Muscle layer of colon (tissue), 2 donors: ENCODE data around the gene RDH16.
"Not testable (repeated sequence)": the region's sequence is repeated elsewhere in the genome, so short reads cannot be mapped to it uniquely, and the experiment has no call there.

Experiments used
- H3K27ac ChIP-seq: one replicate; pipeline ENCODE4 v1.7.0; 2013; ENCODE audit warnings: low read depth, mild to moderate bottlenecking, low read length, moderate library complexity
- H3K27me3 ChIP-seq, 2 donors: one replicate each; pipeline ENCODE4 v1.7.0; 2013; ENCODE audit warnings: low read length in 2 of 2, mild to moderate bottlenecking in 2 of 2; ENCODE audit not compliant: insufficient read depth in 2 of 2, control insufficient read depth in 1 of 2
- H3K36me3 ChIP-seq: one replicate; pipeline ENCODE4 v1.7.0; 2013; ENCODE audit warnings: mild to moderate bottlenecking, low read length; ENCODE audit not compliant: insufficient read depth
- H3K4me1 ChIP-seq: one replicate; pipeline ENCODE4 v1.7.0; 2013; ENCODE audit warnings: mild to moderate bottlenecking, low read length; ENCODE audit not compliant: insufficient read depth
- H3K4me3 ChIP-seq, 2 donors: one replicate each; pipeline ENCODE4 v1.7.0; 2013; ENCODE audit warnings: low read length in 2 of 2, low read depth in 1 of 2, mild to moderate bottlenecking in 1 of 2, moderate library complexity in 1 of 2
- H3K9ac ChIP-seq: one replicate; pipeline ENCODE4 v1.7.0; 2013; ENCODE audit warnings: low read length
- H3K9me3 ChIP-seq: one replicate; pipeline ENCODE4 v1.7.0; 2013; ENCODE audit warnings: mild to moderate bottlenecking, low read length
- donor health status: abdominal sarcoma.
- donor health status: Adenocarcinoma of cecum.

Gene RDH16

GRCh38 chr12:56987011-56987410, 29.6 kb upstream of the RDH16 start:
- Histone ChIP-seq H3K4me3 (no peak overlapping the region), H3K27ac (no peak overlapping the region), H3K9me3 (no peaks in the 10 kb centered on the region), H3K36me3 (no peaks in the 10 kb centered on the region), H3K4me1 (no peaks in the 10 kb centered on the region), H3K9ac (no peak overlapping the region), H3K27me3 (no peaks in the 10 kb centered on the region)

DNA sequence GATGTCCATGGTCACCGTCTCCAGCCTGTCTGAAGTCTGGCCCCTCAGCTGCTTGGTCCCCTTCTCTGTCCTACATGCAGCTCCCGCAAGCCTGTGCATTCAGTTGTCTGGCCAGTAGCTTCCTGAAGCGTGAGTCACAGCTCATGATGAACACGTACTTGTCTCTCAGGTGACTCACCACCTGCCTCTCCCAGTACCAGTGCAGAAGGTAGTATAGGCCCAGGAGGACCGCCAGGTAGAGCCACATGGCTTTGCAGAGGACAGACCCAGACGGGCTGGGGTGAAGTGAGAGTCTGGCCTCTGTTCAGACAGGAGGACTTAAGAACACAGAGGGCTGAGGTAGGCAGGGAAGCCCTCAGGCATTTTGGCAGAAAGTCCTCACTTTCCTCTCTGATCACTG, 28.3 kb upstream of the RDH16 start:
- H3K4me3 ChIP-seq, H3K36me3 ChIP-seq: not testable (repeated sequence)

DNA sequence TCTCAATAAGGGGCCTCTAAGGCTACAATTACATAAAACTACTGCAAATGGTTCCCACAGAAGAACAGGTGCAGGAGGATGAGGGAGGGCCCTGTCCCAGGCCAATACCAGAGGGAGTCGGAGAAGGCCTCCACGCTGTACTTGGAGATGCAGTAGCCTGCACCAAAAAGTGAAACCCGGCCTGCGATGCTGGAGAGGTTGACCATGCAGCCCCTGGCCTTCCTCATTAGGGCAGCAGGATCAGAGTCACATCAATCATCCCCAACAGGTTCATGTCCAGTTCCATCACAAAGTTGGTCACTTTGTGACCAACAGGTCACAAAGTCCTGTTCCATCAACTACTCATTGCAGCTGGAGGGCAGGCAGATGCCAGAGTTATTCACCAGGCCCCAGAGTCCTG, 26.0 kb upstream of the RDH16 start:
- no peak overlapping the region for H3K9ac ChIP-seq
- no peaks in the 10 kb centered on the region for H3K36me3 ChIP-seq
- no peaks in the 10 kb centered on the region for H3K9me3 ChIP-seq
- H3K27ac ChIP-seq: no peak overlapping the region
- H3K27me3 ChIP-seq: no peaks in the 10 kb centered on the region
- no peak overlapping the region for H3K4me3 ChIP-seq
- H3K4me1 ChIP-seq: no peaks in the 10 kb centered on the region

More for the DNA sequence above, 28.3 kb upstream of the RDH16 start:
- H3K4me1 ChIP-seq, H3K27me3 ChIP-seq, H3K9ac ChIP-seq, H3K9me3 ChIP-seq, H3K27ac ChIP-seq: not testable (repeated sequence)

- not testable (repeated sequence) for H3K4me3 ChIP-seq, H3K4me1 ChIP-seq, H3K36me3 ChIP-seq, H3K27me3 ChIP-seq, H3K9me3 ChIP-seq, H3K9ac ChIP-seq, H3K27ac ChIP-seq
Measured at GRCh38 chr12:56982578-56983236, 25.3 kb upstream of the RDH16 start.

GRCh38 chr12:56980941-56981530, 23.6 kb upstream of the RDH16 start:
- no peaks in the 10 kb centered on the region for H3K36me3 ChIP-seq
- H3K9me3 ChIP-seq: no peaks in the 10 kb centered on the region
- no peak overlapping the region for H3K27ac ChIP-seq
- H3K9ac ChIP-seq: no peak overlapping the region
- H3K27me3 ChIP-seq: no peaks in the 10 kb centered on the region
- no peak overlapping the region for H3K4me3 ChIP-seq
- no peaks in the 10 kb centered on the region for H3K4me1 ChIP-seq

GRCh38 chr12:56980268-56980667, 22.9 kb upstream of the RDH16 start:
- Histone ChIP-seq H3K4me3 (no peak overlapping the region), H3K27ac (no peak overlapping the region), H3K9ac (no peak overlapping the region), H3K9me3 (no peaks in the 10 kb centered on the region), H3K27me3 (no peaks in the 10 kb centered on the region), H3K36me3 (no peaks in the 10 kb centered on the region), H3K4me1 (no peaks in the 10 kb centered on the region)

DNA sequence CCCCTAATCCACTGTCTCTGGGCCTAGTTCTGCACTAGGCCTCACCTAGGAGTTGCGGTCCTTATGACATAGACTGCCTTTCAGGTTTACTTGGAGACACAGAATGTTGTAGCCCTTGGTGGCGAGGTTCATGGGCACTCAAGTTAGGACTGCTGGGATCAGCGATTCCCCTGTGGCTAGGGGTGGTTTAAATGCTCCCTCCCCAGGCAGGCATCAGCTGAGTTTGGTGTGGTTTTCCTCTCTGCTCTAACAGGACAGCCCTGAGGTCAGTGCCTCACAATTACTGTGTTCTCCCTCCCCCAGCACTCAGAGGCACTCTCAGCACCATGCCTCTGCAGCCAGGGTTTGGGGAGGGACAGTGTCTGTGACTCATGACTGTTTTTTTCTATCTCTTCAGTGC, 22.2 kb upstream of the RDH16 start:
- H3K36me3 ChIP-seq: no peaks in the 10 kb centered on the region
- H3K9ac ChIP-seq: no peak overlapping the region
- H3K27ac ChIP-seq: no peak overlapping the region
- H3K4me1 ChIP-seq: no peaks in the 10 kb centered on the region
- H3K9me3 ChIP-seq: no peaks in the 10 kb centered on the region
- no peaks in the 10 kb centered on the region for H3K27me3 ChIP-seq
- no peak overlapping the region for H3K4me3 ChIP-seq

DNA sequence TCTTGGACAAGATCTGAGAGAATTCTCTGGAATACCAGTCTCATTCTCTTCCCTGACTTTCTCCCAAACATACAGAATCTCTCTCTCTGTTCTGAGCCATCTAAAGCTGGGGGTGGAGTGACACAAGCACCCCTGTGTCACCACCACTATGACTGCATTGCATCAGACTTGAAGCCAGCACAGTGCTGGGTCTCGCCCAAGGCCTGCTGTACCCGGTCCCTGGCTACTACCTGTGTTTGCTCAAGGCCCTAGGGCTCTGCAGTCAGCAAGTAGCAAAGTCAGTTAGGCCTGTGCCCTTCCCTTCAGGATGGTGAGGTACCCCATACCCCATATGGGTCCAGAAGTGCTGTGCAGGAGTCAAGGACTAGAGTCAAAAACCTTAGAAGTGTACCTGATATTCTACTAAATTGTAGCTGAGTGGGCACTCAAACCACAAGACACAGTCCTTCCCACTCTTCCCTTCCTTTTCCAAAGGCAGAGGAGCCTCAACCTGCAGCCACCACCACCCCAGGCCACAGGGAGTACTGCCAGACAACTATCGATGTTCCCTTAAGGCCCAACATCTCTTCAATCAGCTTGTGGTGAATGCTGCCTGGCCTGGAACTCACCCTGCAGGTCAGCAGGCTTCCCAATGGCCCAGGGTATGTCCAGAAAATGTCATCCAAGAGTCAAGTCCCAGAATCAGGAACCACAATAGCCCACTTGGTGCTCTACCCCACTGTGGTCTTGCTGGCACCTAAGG, 21.2 kb upstream of the RDH16 start:
- no peaks in the 10 kb centered on the region for H3K27me3 ChIP-seq

GRCh38 chr12:56977361-56977760, 20.0 kb upstream of the RDH16 start:
- not testable (repeated sequence) for H3K9me3 ChIP-seq, H3K27ac ChIP-seq, H3K27me3 ChIP-seq, H3K4me1 ChIP-seq, H3K4me3 ChIP-seq, H3K9ac ChIP-seq, H3K36me3 ChIP-seq

More for the DNA sequence above, 21.2 kb upstream of the RDH16 start:
- no peaks in the 10 kb centered on the region for H3K36me3 ChIP-seq
- H3K9ac ChIP-seq: no peak overlapping the region
- H3K4me1 ChIP-seq: no peaks in the 10 kb centered on the region
- no peak overlapping the region for H3K4me3 ChIP-seq
- H3K27ac ChIP-seq: no peak overlapping the region
- no peaks in the 10 kb centered on the region for H3K9me3 ChIP-seq

- H3K36me3 ChIP-seq, H3K27me3 ChIP-seq, H3K4me3 ChIP-seq, H3K27ac ChIP-seq, H3K9me3 ChIP-seq, H3K4me1 ChIP-seq, H3K9ac ChIP-seq: not testable (repeated sequence)
Measured at GRCh38 chr12:56974224-56974623, 16.8 kb upstream of the RDH16 start.

DNA sequence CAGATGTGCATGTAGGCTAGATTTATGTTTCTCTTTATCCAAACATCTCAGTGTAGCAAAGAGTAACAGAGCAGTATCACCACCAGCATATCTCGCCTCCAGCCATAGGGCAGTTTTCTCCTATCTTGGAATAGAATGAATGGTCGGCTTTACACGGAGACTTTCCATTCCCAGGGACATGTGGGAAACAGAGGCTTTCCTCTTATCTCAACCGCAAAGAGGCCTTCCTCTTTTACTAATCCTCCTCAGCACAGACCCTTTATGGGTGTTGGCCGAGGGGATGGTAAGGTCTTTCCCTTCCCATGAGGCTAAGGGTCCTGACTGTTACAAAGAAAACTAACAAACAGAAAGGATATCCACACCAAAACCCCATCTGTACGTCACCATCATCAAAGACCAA, 11.5 kb upstream of the RDH16 start:
- not testable (repeated sequence) for H3K36me3 ChIP-seq, H3K4me1 ChIP-seq, H3K4me3 ChIP-seq

More for the DNA sequence above, 11.5 kb upstream of the RDH16 start:
- not testable (repeated sequence) for H3K9ac ChIP-seq, H3K9me3 ChIP-seq, H3K27me3 ChIP-seq, H3K27ac ChIP-seq
